ENCODE results near the gene ZSCAN10.

GRCh38 chr16:3057181-3058138 is 41.6 kb downstream of the ZSCAN10 start:
- no peak for TF ChIP-seq CTCF (IDR thresholded peaks at IDR 0.05)
- TF ChIP-seq EP300 (IDR thresholded peaks at IDR 0.05): no peak
- TF ChIP-seq POLR2AphosphoS5 (IDR thresholded peaks at IDR 0.05): no peak

Measured in gastroesophageal sphincter (tissue), 3 donors.